SIG-M5 treated with dmso at 0.1 percent for 504 hours (cell line): ENCODE data around the gene LILRA6.

Source experiments
- DNase-seq: peaks from one replicate; lab custom pipeline; 2025; ENCODE audit not compliant: unreplicated experiment; lab: John Stamatoyannopoulos, UW

LILRA6 gene

DNA sequence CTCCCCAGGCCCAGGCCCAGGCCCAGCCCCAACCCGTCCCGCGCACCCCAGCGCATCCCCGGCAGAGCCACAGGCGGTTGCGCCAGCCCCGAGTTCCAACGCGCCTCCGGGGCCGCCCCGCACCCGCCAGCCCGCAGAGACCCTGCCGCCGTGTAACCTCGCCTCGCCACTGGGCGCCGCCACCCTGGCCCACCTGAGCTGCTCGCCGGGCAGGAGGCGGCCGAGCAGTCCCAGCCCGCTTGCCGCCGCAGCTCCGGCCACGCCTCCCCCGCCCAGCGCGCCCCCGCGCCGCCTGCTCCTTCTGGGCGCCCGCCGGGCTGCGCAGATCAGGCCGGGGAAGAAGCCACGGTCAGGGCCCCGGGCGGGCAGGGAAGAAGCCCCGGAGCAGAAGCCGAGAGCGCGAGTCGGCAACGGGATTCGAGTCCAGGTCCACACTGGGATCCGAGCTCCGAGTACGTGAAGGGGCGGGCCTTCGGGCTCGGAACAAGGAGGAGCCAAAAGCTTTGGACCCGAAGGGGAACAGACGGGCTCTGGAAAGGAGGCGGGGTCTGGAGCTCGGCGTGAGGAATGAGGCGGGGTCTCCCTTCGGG, 53.4 kb downstream of the LILRA6 start, which contains the start of gene MBOAT7:
Gene MBOAT7, minus strand, starts transcription at position 436 of the 590 bp plus-strand sequence. CDS start 1,072 bp downstream, outside the sequence.
- no peak for DNase-seq

- peak; percentile 85 for DNase-seq
These were observed 54.2 kb downstream of the LILRA6 start for GRCh38 chr19:54188215-54188871.

DNA sequence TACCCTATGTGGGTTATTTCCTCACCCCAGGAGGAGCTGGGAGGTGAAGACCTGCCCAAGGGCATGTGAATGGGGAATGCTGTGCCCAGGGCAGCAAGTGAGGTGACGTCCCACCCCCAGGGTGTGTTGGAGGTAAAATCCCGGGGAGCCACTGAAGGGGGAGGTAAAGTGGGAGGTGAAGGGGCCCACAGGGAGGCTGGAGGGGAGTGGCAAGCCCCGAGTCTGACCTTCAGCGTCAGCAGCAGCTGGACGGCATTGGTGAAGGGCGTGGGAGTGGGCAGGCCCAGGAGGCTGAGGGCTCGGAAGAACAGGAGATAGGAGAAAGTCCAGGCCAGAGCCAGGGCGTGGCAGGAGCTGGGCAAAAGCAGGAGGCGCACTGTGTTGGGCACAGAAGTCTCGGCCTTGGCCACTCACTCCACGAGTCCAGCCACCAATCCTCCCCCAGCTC, 55.6 kb downstream of the LILRA6 start:
- DNase-seq = no peak
